ENCODE measurements around the gene SCD5. TPM values are rescaled to one million over a fixed set of nuclear protein-coding genes. Genes with fewer than 3 reads are reported as not detected.

Gene SCD5
- total and polyA plus RNA-seq, 2 donors (not counting 1 experiment from before 2014, with no cell fraction given) = 0.03 TPM; not detected in 1

- CTCF ChIA-PET = no interaction called here
- POLR2A ChIA-PET = no interaction called here
- peaks cover 3% of the 10 kb centered on the region for H3K27me3 Mint-ChIP-seq
- WGBS (ENCODE audit: insufficient coverage) = 73% methylated on average over 3 of the region's 5 CpGs
- ATAC-seq (ENCODE audit: low read depth) (no peak), DNase-seq (no peak)
- Histone ChIP-seq H3K9ac (ENCODE audit: low read length) (no peak overlapping the region), H3K79me2 (ENCODE audit: control insufficient read depth, insufficient read depth, low read length) (no peaks in the 10 kb centered on the region), H3K4me3 (ENCODE audit: control extremely low read depth in 1 of 5, extremely low read depth in 1 of 5, insufficient read depth in 1 of 5, low read depth in 2 of 5, low read length in 4 of 5) (no peak overlapping the region), H3K4me1 (ENCODE audit: control insufficient read depth in 2 of 2, insufficient read depth in 2 of 2, low read length in 2 of 2) (no peaks in the 10 kb centered on the region), H3K27ac (ENCODE audit: low read length in 2 of 2) (no peak overlapping the region), H4K20me1 (ENCODE audit: control insufficient read depth, insufficient read depth, low read length, poor library complexity, severe bottlenecking) (no peaks in the 10 kb centered on the region), H3K9me3 (ENCODE audit: control extremely low read depth in 1 of 3, control insufficient read depth in 2 of 3, insufficient read depth in 1 of 3, low read length in 2 of 3) (no peaks in the 10 kb centered on the region), H3K4me2 (replicated peaks; ENCODE audit: low read depth, low read length, poor library complexity, severe bottlenecking) (no peak overlapping the region), H3K27me3 (replicated peaks in 1 of 4; ENCODE audit: control extremely low read depth in 1 of 4, control insufficient read depth in 3 of 4, insufficient read depth in 4 of 4, low read length in 3 of 4) (no peaks in the 10 kb centered on the region), H3K36me3 (replicated peaks in 1 of 2; ENCODE audit: control extremely low read depth in 1 of 2, control insufficient read depth in 1 of 2, extremely low read depth in 1 of 2, insufficient read depth in 2 of 2, low read length in 1 of 2) (no peaks in the 10 kb centered on the region), H2AFZ (ENCODE audit: insufficient read depth, low read depth, low read length, poor library complexity, severe bottlenecking) (no peak overlapping the region)
- H3K4me1 Mint-ChIP-seq = no peaks in the 10 kb centered on the region
- TF ChIP-seq EZH2 (IDR thresholded peaks at IDR 0.05; ENCODE audit: borderline replicate concordance, insufficient read depth, low read depth, low read length, poor library complexity, severe bottlenecking) = no peak
- no peak for TF ChIP-seq CTCF (IDR thresholded peaks at IDR 0.05)
- intact Hi-C loops (cut with micrococcal nuclease) = no loop called here
- no peaks in the 10 kb centered on the region for H3K9me3 Mint-ChIP-seq (ENCODE audit: insufficient read depth)
- H3K4me3 Mint-ChIP-seq = no peak overlapping the region
- no peak overlapping the region for H3K27ac Mint-ChIP-seq
Observed at GRCh38 chr4:82645936-82646565, 152.5 kb downstream of the SCD5 start.

- H3K4me2 ChIP-seq (replicated peaks; ENCODE audit: low read depth, low read length, poor library complexity, severe bottlenecking) = no peak overlapping the region
- intact Hi-C loops (cut with micrococcal nuclease) = no loop called here
- H3K79me2 ChIP-seq (ENCODE audit: control insufficient read depth, insufficient read depth, low read length) = no peaks in the 10 kb centered on the region
- Mint-ChIP-seq H3K9me3 (ENCODE audit: insufficient read depth) (no peaks in the 10 kb centered on the region), H3K4me3 (no peak overlapping the region), H3K27ac (no peak overlapping the region), H3K27me3 (peaks cover 3% of the 10 kb centered on the region), H3K4me1 (no peaks in the 10 kb centered on the region)
- no peak for DNase-seq
- H3K36me3 ChIP-seq (replicated peaks in 1 of 2; ENCODE audit: control extremely low read depth in 1 of 2, control insufficient read depth in 1 of 2, extremely low read depth in 1 of 2, insufficient read depth in 2 of 2, low read length in 1 of 2) = no peaks in the 10 kb centered on the region
- no peaks in the 10 kb centered on the region for H3K9me3 ChIP-seq (ENCODE audit: control extremely low read depth in 1 of 3, control insufficient read depth in 2 of 3, insufficient read depth in 1 of 3, low read length in 2 of 3)
- POLR2A ChIA-PET = no interaction called here
- H3K9ac ChIP-seq (ENCODE audit: low read length) = no peak overlapping the region
- H3K27me3 ChIP-seq (replicated peaks in 1 of 4; ENCODE audit: control extremely low read depth in 1 of 4, control insufficient read depth in 3 of 4, insufficient read depth in 4 of 4, low read length in 3 of 4) = no peaks in the 10 kb centered on the region
- 100% methylated on average over 2 of the region's 4 CpGs for WGBS (ENCODE audit: insufficient coverage)
- no peak overlapping the region for H3K4me3 ChIP-seq (ENCODE audit: control extremely low read depth in 1 of 5, extremely low read depth in 1 of 5, insufficient read depth in 1 of 5, low read depth in 2 of 5, low read length in 4 of 5)
- H3K4me1 ChIP-seq (ENCODE audit: control insufficient read depth in 2 of 2, insufficient read depth in 2 of 2, low read length in 2 of 2) = no peaks in the 10 kb centered on the region
- H4K20me1 ChIP-seq (ENCODE audit: control insufficient read depth, insufficient read depth, low read length, poor library complexity, severe bottlenecking) = no peaks in the 10 kb centered on the region
- TF ChIP-seq EZH2 (IDR thresholded peaks at IDR 0.05; ENCODE audit: borderline replicate concordance, insufficient read depth, low read depth, low read length, poor library complexity, severe bottlenecking) = no peak
- TF ChIP-seq CTCF (IDR thresholded peaks at IDR 0.05) = no peak
- no peak overlapping the region for H2AFZ ChIP-seq (ENCODE audit: insufficient read depth, low read depth, low read length, poor library complexity, severe bottlenecking)
- no peak for ATAC-seq (ENCODE audit: low read depth)
- CTCF ChIA-PET = no interaction called here
- H3K27ac ChIP-seq (ENCODE audit: low read length in 2 of 2) = no peak overlapping the region
Observed at GRCh38 chr4:82644734-82645126, 153.9 kb downstream of the SCD5 start.

Data from B cell (primary cell).